OCI-LY7 (cell line): ENCODE data around the gene TOP2A.

Experiments used
- CTCF ChIP-seq: fragments of 200-600 bp; sonication (generic); conservative IDR thresholded peaks from 2 replicates; pipeline ENCODE4 v1.5.1; 2014; ENCODE audit warnings: mild to moderate bottlenecking, antibody characterized with exemption, low read length, moderate library complexity, mixed read lengths
- EZH2phosphoT487 ChIP-seq: fragments of 200-600 bp; sonication (generic); IDR thresholded peaks from 2 replicates; pipeline ENCODE4 v1.6.1; 2018; ENCODE audit warnings: low read depth, borderline replicate concordance, mild to moderate bottlenecking, mixed run types, antibody characterized with exemption, low read length, moderate library complexity, mixed read lengths

GRCh38 chr17:40358323-40359038 lies 59.2 kb downstream of the TOP2A start:
- TF ChIP-seq CTCF (peak; percentile 94), EZH2phosphoT487 (no peak)
